SU-DHL-6 (cell line): ENCODE measurements around the gene APOL2.

Experiments used
- H2AFZ ChIP-seq: fragments of 200-600 bp; sonication (generic); 2 replicates; pipeline ENCODE4 v1.6.1; 2014; ENCODE audit warnings: low read depth, mild to moderate bottlenecking, moderate library complexity, mixed read lengths, antibody characterized with exemption, low read length; ENCODE audit not compliant: severe bottlenecking
- H3F3A ChIP-seq: fragments of 200-600 bp; shearing (Covaris generic); 2 replicates; pipeline ENCODE4 v1.6.0; 2016; ENCODE audit warnings: antibody characterized with exemption, mild to moderate bottlenecking; ENCODE audit not compliant: insufficient read depth
- H3K27ac ChIP-seq: fragments of 200-600 bp; sonication (generic); 2 replicates; pipeline ENCODE4 v1.5.1; 2016; ENCODE audit warnings: low read depth, mild to moderate bottlenecking, low read length, moderate library complexity, mixed read lengths
- H3K27me3 ChIP-seq: fragments of 200-600 bp; sonication (generic), shearing (Covaris generic); 2 replicates; pipeline ENCODE4 v1.6.0; 2014; ENCODE audit warnings: mild to moderate bottlenecking, low read length
- H3K36me3 ChIP-seq: fragments of 200-600 bp; sonication (generic); 2 replicates; pipeline ENCODE4 v1.6.1; 2014; ENCODE audit warnings: mild to moderate bottlenecking, low read length, mixed read lengths
- H3K4me2 ChIP-seq: fragments of 300-600, 200-600 bp; shearing (Covaris generic), sonication (generic); 2 replicates; pipeline ENCODE4 v1.6.0; 2014; ENCODE audit warnings: low read length, low read depth, mild to moderate bottlenecking; ENCODE audit not compliant: poor library complexity, severe bottlenecking
- H3K4me3 ChIP-seq: fragments of 200-600 bp; sonication (generic); 2 replicates; pipeline ENCODE4 v1.5.1; 2014; ENCODE audit warnings: antibody characterized with exemption, low read length, mild to moderate bottlenecking, mixed read lengths; ENCODE audit not compliant: insufficient read depth, poor library complexity, severe bottlenecking
- H3K79me2 ChIP-seq: fragments of 200-600 bp; sonication (generic); 2 replicates; pipeline ENCODE4 v1.6.1; 2014; ENCODE audit warnings: mild to moderate bottlenecking, low read length, moderate library complexity; ENCODE audit not compliant: insufficient read depth
- H3K9ac ChIP-seq: fragments of 200-600 bp; sonication (generic); 2 replicates; pipeline ENCODE4 v1.7.0; 2014; ENCODE audit warnings: mild to moderate bottlenecking, low read length
- H3K9me2 ChIP-seq: fragments of 200-600 bp; sonication (generic); replicated peaks from 2 replicates; pipeline ENCODE4 v1.6.1; 2014; ENCODE audit warnings: low read length; ENCODE audit not compliant: insufficient read depth
- H3K9me3 ChIP-seq: fragments of 200-600 bp; sonication (generic); 2 replicates; pipeline ENCODE4 v1.6.1; 2014; ENCODE audit warnings: low read length, mixed read lengths; ENCODE audit not compliant: insufficient read depth
- H4K20me1 ChIP-seq: fragments of 200-600 bp; sonication (generic); 2 replicates; pipeline ENCODE4 v1.6.1; 2014; ENCODE audit warnings: low read depth, mild to moderate bottlenecking, antibody characterized with exemption, low read length, moderate library complexity, mixed read lengths
- CTCF ChIP-seq: fragments of 200-600 bp; sonication (generic); IDR thresholded peaks from one replicate; pipeline ENCODE4 v1.5.1; 2017; ENCODE audit warnings: antibody characterized with exemption, mild to moderate bottlenecking, low read length, moderate library complexity; ENCODE audit not compliant: insufficient read depth, poor library complexity, severe bottlenecking
- EZH2phosphoT487 ChIP-seq: fragments of 200-600 bp; sonication (generic), shearing (Covaris generic); conservative IDR thresholded peaks from 2 replicates; pipeline ENCODE4 v1.6.1; 2018; ENCODE audit warnings: mild to moderate bottlenecking, antibody characterized with exemption, low read length, moderate library complexity, mixed read lengths

The APOL2 gene

GRCh38 chr22:36226189-36226588 lies 13.1 kb downstream of the APOL2 start:
- no peaks in the 10 kb centered on the region for H3K9me2 ChIP-seq
- H3K4me3 ChIP-seq = no peak overlapping the region
- H3K27me3 ChIP-seq = no peaks in the 10 kb centered on the region
- no peak overlapping the region for H3K4me2 ChIP-seq
- no peaks in the 10 kb centered on the region for H3K9me3 ChIP-seq
- H4K20me1 ChIP-seq = no peaks in the 10 kb centered on the region
- TF ChIP-seq EZH2phosphoT487 = no peak
- no peak for TF ChIP-seq CTCF
- H3K36me3 ChIP-seq = no peaks in the 10 kb centered on the region
- H3K79me2 ChIP-seq = no peaks in the 10 kb centered on the region
- H3K9ac ChIP-seq = no peak overlapping the region
- no peak overlapping the region for H2AFZ ChIP-seq
- H3F3A ChIP-seq = no peaks in the 10 kb centered on the region
- no peak overlapping the region for H3K27ac ChIP-seq

GRCh38 chr22:36225333-36225922 lies 13.9 kb downstream of the APOL2 start:
- H3K9me3 ChIP-seq = no peaks in the 10 kb centered on the region
- H3K9ac ChIP-seq = no peak overlapping the region
- no peaks in the 10 kb centered on the region for H3F3A ChIP-seq
- no peaks in the 10 kb centered on the region for H3K36me3 ChIP-seq
- no peaks in the 10 kb centered on the region for H3K79me2 ChIP-seq
- TF ChIP-seq CTCF = no peak
- no peak for TF ChIP-seq EZH2phosphoT487
- no peak overlapping the region for H3K4me2 ChIP-seq
- H3K27me3 ChIP-seq = no peaks in the 10 kb centered on the region
- H3K4me3 ChIP-seq = no peak overlapping the region
- no peaks in the 10 kb centered on the region for H3K9me2 ChIP-seq
- H3K27ac ChIP-seq = no peak overlapping the region
- H2AFZ ChIP-seq = no peak overlapping the region
- H4K20me1 ChIP-seq = no peaks in the 10 kb centered on the region

DNA sequence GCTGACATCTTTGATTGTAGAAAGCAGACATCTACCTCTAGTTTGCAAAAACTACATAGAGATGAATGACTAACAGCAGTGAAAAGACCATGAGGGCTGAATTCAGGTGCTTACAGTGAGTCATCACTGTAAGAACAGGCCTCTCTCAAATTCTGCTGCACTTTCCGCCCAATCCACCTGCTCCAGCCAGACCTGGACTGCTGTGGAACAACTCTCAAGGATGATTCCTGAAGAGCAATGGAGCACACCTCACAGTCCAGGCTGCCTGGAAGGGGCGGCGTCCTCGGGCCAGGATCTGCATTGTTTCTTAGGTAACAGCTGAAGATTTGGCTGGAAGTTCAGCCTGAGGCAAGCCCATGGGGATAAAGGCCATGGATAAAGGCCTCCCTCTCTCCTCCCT lies 15.1 kb downstream of the APOL2 start:
- Histone ChIP-seq H3K9me3 (no peaks in the 10 kb centered on the region), H3K36me3 (no peaks in the 10 kb centered on the region), H2AFZ (no peak overlapping the region), H3K27ac (no peak overlapping the region), H3K4me3 (no peak overlapping the region), H3K9me2 (no peaks in the 10 kb centered on the region), H3F3A (no peaks in the 10 kb centered on the region), H3K4me2 (no peak overlapping the region), H3K27me3 (no peaks in the 10 kb centered on the region), H3K9ac (no peak overlapping the region), H4K20me1 (no peaks in the 10 kb centered on the region), H3K79me2 (no peaks in the 10 kb centered on the region)
- TF ChIP-seq CTCF = no peak
- no peak for TF ChIP-seq EZH2phosphoT487
